Activated CD4-positive, alpha-beta memory T cell treated with anti-CD3 and anti-CD28 coated beads, Interleukin-2, amount 10 ng/mL, durations not matched to agents 7 days and 5 days (primary cell): ENCODE measurements around the gene HSD17B11. TPM values are rescaled to one million over a fixed set of nuclear protein-coding genes. Genes with fewer than 3 reads are reported as not detected.

Experiments
- CTCF ChIA-PET: fragments of 350-600 bp; sonication (Branson Sonifier 250); formaldehyde crosslinking; loops from one replicate; lab custom pipeline; 2021; ENCODE audit warnings: antibody characterized with exemption, inconsistent platforms; lab: Charles Lee
- POLR2A ChIA-PET: fragments of 350-600 bp; sonication (Branson Sonifier 250); formaldehyde crosslinking; loops from one replicate; lab custom pipeline; 2021; ENCODE audit warnings: antibody characterized with exemption; lab: Charles Lee
- DNase-seq: peaks from one replicate; pipeline ENCODE4 v3.0.0-alpha.2; 2020
- H3K27ac Mint-ChIP-seq: one replicate; pipeline ENCODE4 v1.8.0; 2021; ENCODE audit warnings: mild to moderate bottlenecking, mixed read lengths
- H3K27me3 Mint-ChIP-seq: one replicate; pipeline ENCODE4 v1.8.0; 2021; ENCODE audit warnings: mixed read lengths
- H3K36me3 Mint-ChIP-seq: one replicate; pipeline ENCODE4 v1.8.0; 2021; ENCODE audit warnings: low read depth, mixed read lengths
- H3K4me1 Mint-ChIP-seq: one replicate; pipeline ENCODE4 v1.8.0; 2021; ENCODE audit warnings: mixed read lengths
- H3K4me3 Mint-ChIP-seq: one replicate; pipeline ENCODE4 v1.8.0; 2021; ENCODE audit warnings: mild to moderate bottlenecking, mixed read lengths
- H3K9me3 Mint-ChIP-seq: one replicate; pipeline ENCODE4 v1.8.0; 2021; ENCODE audit warnings: mixed read lengths
- total RNA-seq, 2 experiments: library from RNA; stranded (reverse); gene quantifications; one replicate each; pipeline ENCODE4 v1.2.3, GENCODE V29; 2021

The HSD17B11 gene
- total RNA-seq, 2 experiments from 2014 or later, result 39.5 to 44.3 TPM

DNA sequence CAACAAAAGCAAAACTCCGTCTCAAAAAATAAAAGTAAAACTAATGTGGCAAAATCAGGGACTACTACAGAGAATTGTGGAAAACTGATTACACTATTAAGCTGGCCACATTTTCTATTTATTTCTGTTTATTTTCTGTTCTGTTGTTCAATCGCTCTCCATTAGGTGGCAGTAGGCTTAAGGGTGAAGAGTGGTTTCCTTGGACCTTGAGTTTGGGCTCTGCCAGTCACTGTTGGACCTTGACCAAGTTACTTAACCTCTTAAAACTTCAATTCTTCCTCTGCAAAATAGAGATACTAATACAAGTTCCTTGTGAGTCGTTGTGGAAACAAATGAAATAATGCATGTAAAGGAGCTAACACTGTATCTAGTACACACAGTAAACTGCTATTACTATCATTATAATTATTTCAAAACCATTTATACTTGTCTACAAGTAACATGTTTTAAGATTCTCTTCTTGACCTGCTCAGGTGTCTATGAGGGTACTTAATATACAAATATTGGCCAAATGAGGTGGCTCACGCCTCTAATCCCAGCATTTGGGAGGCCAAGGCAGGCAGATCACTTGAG lies 15.2 kb downstream of the HSD17B11 start:
- Mint-ChIP-seq H3K4me3 (no peak overlapping the region), H3K27me3 (no peaks in the 10 kb centered on the region), H3K36me3 (peaks cover 21% of the 10 kb centered on the region), H3K4me1 (no peaks in the 10 kb centered on the region), H3K9me3 (no peaks in the 10 kb centered on the region), H3K27ac (no peak overlapping the region)
- no peak for DNase-seq
- ChIA-PET POLR2A (interaction anchor here (1.3 to 1.9 kb wide), 2 partner anchors 13 to 15 kb away, joined by 3 to 7 read pairs; partner anchors contain the start of gene HSD17B11), CTCF (interaction anchor here (0.6 to 8.3 kb wide), 19 partner anchors 9 to 448 kb away, joined by 3 to 83 read pairs (median 4); partner anchors contain the start of gene HSD17B11)

DNA sequence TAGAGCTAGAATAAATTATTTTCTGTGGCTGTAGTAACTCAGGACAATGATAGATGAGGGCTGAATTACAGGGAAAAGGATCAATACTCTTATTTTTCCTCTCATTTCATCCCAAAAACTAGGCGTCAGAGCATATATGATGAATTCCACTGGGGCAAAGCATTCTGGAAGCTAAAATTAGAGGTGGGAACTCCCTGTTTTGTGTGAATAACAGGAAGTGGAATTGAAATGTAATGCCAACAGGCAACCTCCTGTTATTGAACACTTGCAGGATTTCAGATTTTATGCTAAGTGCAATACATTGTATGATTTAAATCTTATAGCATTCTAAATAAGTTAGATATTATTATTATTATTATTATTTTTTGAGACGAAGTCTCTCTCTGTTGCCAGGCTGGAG lies 20.9 kb downstream of the HSD17B11 start:
- no peak overlapping the region for H3K4me3 Mint-ChIP-seq
- H3K36me3 Mint-ChIP-seq, result peaks cover 39% of the 10 kb centered on the region
- H3K9me3 Mint-ChIP-seq, result no peaks in the 10 kb centered on the region
- no peak for DNase-seq
- ChIA-PET POLR2A (no interaction called here), CTCF (interaction anchor here (1.2 to 1.4 kb wide), 2 partner anchors 8 to 95 kb away, joined by 4 to 5 read pairs; no protein-coding TSS in a partner anchor)
- H3K27ac Mint-ChIP-seq, result no peak overlapping the region
- no peaks in the 10 kb centered on the region for H3K4me1 Mint-ChIP-seq
- H3K27me3 Mint-ChIP-seq, result no peaks in the 10 kb centered on the region

DNA sequence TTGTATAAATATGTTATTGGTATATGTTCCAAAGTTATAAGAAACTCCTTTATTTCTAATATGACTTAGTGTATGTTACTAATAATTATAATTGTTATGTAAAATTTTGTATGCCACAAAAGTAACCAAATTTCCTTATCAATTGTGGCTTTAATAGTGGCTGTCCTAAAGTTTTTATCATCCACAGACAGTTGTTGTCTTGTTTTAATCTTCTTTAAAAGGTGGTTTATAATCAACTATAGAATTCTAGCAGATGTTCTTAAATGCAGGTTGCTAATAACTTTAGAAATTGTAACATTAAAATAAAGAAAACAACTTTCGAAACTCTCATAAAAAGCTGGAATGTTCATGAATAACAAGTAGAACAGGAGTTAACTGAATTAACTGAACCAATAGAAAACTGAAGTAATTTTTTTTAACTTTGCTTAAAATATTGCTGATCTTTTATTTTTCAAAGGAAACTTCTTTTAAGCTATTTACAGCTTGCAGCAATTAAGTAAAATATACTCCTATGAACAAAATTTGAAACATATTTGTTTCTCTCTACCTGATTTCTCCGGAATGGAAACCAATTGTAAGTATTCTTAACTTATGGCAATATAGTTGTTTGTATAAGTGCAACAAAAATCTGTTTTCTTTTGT lies 24.3 kb downstream of the HSD17B11 start:
- ChIA-PET POLR2A (no interaction called here), CTCF (interaction anchor here (2.5 kb wide), 1 partner anchor 10 kb away, joined by 9 read pairs; no protein-coding TSS in a partner anchor)
- DNase-seq, result no peak
- Mint-ChIP-seq H3K27ac (no peak overlapping the region), H3K36me3 (peaks cover 44% of the 10 kb centered on the region), H3K4me1 (no peaks in the 10 kb centered on the region), H3K27me3 (no peaks in the 10 kb centered on the region), H3K9me3 (no peaks in the 10 kb centered on the region), H3K4me3 (no peak overlapping the region)

DNA sequence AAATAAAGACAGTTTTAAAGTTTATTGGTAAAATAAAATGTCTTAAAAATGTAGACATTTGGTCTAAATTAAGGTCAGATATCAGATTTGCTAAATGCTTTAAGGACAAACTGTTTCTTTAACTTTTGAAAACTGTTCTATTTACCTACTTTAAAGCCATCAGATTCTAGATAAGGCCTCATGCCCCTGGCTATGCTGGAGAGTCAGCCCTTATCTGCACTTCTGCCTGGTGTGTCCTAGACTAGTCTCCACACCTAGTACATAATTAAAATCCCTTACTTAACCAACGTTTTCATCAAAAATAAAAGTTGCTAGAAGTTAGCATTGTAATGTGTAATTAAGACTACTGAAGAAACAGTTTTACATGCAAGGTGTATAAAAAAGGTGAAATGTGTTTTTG lies 25.6 kb downstream of the HSD17B11 start:
- ChIA-PET CTCF (no interaction called here), POLR2A (no interaction called here)
- no peaks in the 10 kb centered on the region for H3K27me3 Mint-ChIP-seq
- H3K9me3 Mint-ChIP-seq, result no peaks in the 10 kb centered on the region
- no peak overlapping the region for H3K27ac Mint-ChIP-seq
- no peak overlapping the region for H3K4me3 Mint-ChIP-seq
- no peak for DNase-seq
- peaks cover 38% of the 10 kb centered on the region for H3K36me3 Mint-ChIP-seq
- no peaks in the 10 kb centered on the region for H3K4me1 Mint-ChIP-seq

DNA sequence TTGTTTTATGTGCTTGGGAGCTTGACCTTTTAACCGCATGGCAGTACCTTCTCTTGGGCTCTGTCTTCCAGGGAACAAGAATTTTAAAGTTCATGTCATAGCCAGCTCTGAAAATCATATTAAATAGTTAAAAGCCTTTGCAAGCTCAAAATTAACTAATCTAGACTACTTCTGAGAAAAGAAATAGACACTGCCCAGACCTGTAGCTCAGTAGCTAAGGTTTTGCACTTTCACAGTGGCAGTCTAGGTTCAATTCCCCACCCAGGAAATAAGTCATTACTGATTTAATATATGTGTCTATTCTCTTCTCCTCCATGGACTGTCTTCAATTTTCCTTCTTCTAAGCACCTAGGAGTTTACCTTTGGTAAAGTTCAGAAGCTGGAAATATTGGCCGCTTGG lies 27.4 kb downstream of the HSD17B11 start:
- no peak for DNase-seq
- H3K27me3 Mint-ChIP-seq, result no peaks in the 10 kb centered on the region
- H3K4me3 Mint-ChIP-seq, result no peak overlapping the region
- peaks cover 37% of the 10 kb centered on the region for H3K36me3 Mint-ChIP-seq
- H3K4me1 Mint-ChIP-seq, result no peaks in the 10 kb centered on the region
- H3K27ac Mint-ChIP-seq, result no peak overlapping the region
- ChIA-PET CTCF (interaction anchor here (2.1 kb wide), 1 partner anchor 12 kb away, joined by 12 read pairs; no protein-coding TSS in a partner anchor), POLR2A (no interaction called here)
- no peaks in the 10 kb centered on the region for H3K9me3 Mint-ChIP-seq

- H3K4me1 Mint-ChIP-seq, result no peaks in the 10 kb centered on the region
- no peak overlapping the region for H3K27ac Mint-ChIP-seq
- POLR2A ChIA-PET, result no interaction called here
- H3K9me3 Mint-ChIP-seq, result no peaks in the 10 kb centered on the region
- no peak for DNase-seq
- peaks cover 22% of the 10 kb centered on the region for H3K36me3 Mint-ChIP-seq
- no peak overlapping the region for H3K4me3 Mint-ChIP-seq
- H3K27me3 Mint-ChIP-seq, result no peaks in the 10 kb centered on the region
- CTCF ChIA-PET, result no interaction called here
These were observed 30.6 kb downstream of the HSD17B11 start for GRCh38 chr4:87360338-87360935.

- Mint-ChIP-seq H3K27ac (no peak overlapping the region), H3K36me3 (peaks cover 21% of the 10 kb centered on the region), H3K9me3 (no peaks in the 10 kb centered on the region), H3K4me3 (no peak overlapping the region), H3K4me1 (no peaks in the 10 kb centered on the region), H3K27me3 (no peaks in the 10 kb centered on the region)
- DNase-seq, result no peak
- ChIA-PET POLR2A (interaction anchor here (0.6 kb wide), 1 partner anchor 139 kb away, joined by 3 read pairs; no protein-coding TSS in a partner anchor), CTCF (interaction anchor here (2.0 kb wide), 1 partner anchor 17 kb away, joined by 8 read pairs; no protein-coding TSS in a partner anchor)
These were observed 31.7 kb downstream of the HSD17B11 start for GRCh38 chr4:87359258-87359657.

DNA sequence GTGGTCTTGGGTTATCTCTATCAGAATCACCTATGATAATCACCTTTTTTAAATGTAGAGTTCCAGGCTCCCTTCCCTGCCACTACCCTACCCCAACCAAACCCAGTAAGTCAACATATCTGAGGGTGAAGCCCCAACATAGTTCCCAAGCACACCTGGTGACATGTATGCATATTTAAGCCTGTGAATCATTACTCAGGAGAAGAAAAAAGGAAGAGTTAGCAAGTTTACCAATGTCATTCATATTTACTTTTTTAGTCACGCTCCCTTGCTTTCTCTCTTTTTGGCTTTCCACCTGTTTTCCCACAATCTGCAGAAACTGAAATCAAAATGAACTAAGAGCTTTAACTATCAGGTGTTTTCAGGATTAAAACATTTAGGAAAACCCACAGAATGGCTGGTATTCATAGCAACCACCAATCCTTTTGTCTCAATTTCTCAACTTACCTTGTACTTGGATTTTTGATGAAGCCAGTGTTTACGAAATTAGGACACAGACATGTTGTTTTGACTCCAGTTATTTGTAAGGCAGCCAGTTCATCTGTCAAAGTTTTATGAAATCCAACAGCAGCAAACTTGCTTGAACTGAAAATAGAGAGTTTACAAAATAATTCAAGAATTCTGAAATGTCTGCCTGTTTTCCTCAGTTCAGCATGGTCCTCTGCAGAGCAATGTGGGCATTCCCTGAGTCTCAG lies 34.0 kb downstream of the HSD17B11 start:
- no peak overlapping the region for H3K4me3 Mint-ChIP-seq
- H3K36me3 Mint-ChIP-seq, result peaks cover 16% of the 10 kb centered on the region
- no peaks in the 10 kb centered on the region for H3K9me3 Mint-ChIP-seq
- DNase-seq, result no peak
- no peaks in the 10 kb centered on the region for H3K27me3 Mint-ChIP-seq
- H3K4me1 Mint-ChIP-seq, result peaks cover 6% of the 10 kb centered on the region
- no peak overlapping the region for H3K27ac Mint-ChIP-seq
- CTCF ChIA-PET, result no interaction called here
- POLR2A ChIA-PET, result no interaction called here

DNA sequence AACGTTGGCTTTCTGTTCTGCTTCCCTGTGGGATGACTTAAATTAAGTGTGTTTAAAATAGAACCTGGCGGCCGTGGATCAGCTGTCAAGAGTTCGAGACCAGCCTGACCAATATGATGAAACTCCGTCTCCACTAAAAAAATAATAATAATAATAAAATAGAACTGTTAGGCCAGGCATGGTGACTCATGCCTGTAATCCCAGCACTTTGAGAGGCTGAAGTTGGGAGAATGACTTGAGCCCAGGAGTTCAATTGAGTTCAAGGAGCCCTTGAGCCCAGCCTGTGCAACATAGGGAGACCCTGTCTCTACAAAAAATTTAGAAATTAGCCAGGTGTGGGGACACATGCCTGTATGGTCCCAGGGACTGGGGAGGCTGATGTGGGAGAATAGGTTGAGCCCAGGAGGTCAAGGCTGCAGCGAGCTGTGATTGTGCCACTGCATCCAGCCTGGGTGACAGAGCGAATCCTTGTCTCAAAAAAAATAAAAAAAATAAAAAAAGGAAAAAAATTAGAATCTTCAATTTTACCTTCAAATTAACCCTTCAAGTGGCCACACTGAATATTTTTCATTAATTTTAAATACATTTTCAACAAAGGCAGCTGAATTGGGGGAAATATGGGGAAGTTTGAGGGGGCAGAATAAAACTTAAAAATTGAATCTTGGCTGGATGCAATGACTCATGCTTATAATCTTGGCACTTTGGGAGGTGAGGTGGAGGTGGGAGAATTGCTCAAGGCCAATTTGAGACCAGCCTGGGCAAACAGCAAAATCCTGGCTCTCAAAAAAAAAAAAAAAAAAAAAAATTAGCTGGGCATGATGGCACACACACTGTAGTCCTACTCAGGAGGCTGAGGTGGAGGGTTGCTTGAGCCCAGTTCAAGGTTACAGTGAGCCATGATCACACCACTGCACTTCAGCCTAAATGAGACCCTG lies 36.6 kb downstream of the HSD17B11 start:
- H3K27me3 Mint-ChIP-seq, result no peaks in the 10 kb centered on the region
- H3K9me3 Mint-ChIP-seq, result no peaks in the 10 kb centered on the region
- no peak overlapping the region for H3K27ac Mint-ChIP-seq
- H3K4me3 Mint-ChIP-seq, result no peak overlapping the region
- DNase-seq, result no peak
- ChIA-PET POLR2A (no interaction called here), CTCF (interaction anchor here (0.6 to 1.4 kb wide), 4 partner anchors 37 to 176 kb away, joined by 4 to 5 read pairs (median 4); partner anchors contain the start of gene HSD17B11)
- peaks cover 14% of the 10 kb centered on the region for H3K36me3 Mint-ChIP-seq
- H3K4me1 Mint-ChIP-seq, result peaks cover 6% of the 10 kb centered on the region

DNA sequence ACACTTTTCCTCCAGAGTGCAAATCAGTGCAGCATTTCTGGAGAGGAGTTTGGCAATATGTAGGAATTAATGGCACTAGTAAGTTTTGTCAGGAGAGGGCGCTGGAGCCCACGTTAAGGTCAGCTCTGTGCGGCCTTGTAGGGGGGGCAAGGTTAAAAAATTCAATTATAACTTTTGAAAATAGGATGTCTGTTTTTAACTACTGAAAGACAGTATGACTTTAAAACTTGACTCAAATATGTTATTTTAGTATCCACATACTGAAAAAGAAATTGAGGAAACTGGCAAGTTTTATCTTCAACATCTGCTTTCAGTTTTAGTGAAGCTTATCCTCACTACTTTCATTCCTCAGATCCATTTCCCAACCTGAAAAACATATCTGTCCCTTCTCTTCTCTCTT lies 37.4 kb downstream of the HSD17B11 start:
- no peaks in the 10 kb centered on the region for H3K27me3 Mint-ChIP-seq
- ChIA-PET POLR2A (no interaction called here), CTCF (interaction anchor here (0.8 to 1.4 kb wide), 4 partner anchors 38 to 114 kb away, joined by 3 to 5 read pairs (median 4); partner anchors contain the start of gene HSD17B11)
- no peaks in the 10 kb centered on the region for H3K9me3 Mint-ChIP-seq
- H3K27ac Mint-ChIP-seq, result no peak overlapping the region
- H3K4me1 Mint-ChIP-seq, result peaks cover 6% of the 10 kb centered on the region
- H3K36me3 Mint-ChIP-seq, result peaks cover 12% of the 10 kb centered on the region
- H3K4me3 Mint-ChIP-seq, result no peak overlapping the region
- DNase-seq, result peak; percentile 19

- ChIA-PET POLR2A (no interaction called here), CTCF (no interaction called here)
- no peak for DNase-seq
- Mint-ChIP-seq H3K9me3 (peaks cover 18% of the 10 kb centered on the region), H3K4me1 (no peaks in the 10 kb centered on the region), H3K36me3 (peaks cover 40% of the 10 kb centered on the region), H3K27ac (no peak overlapping the region), H3K4me3 (no peak overlapping the region), H3K27me3 (no peaks in the 10 kb centered on the region)
These were observed 45.8 kb downstream of the HSD17B11 start for GRCh38 chr4:87345139-87345538.

DNA sequence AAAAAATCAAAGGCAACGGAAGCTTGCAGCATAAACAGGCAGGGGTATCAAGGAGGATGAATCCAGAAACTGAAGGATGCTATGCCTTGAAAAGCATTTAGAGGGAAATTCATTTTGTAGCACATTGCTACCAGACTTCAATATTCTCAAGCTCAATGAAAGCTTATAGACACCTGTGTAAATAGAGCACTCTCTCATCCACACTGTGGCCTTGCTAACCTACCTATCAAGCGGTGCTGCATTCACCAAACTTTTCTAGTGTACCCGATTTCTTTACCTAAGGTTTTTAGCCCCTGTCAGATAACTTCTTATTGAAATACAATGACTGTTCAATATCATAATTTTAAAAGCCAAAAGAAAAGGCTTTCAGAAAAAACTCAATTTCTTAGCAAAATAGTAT lies 48.1 kb downstream of the HSD17B11 start:
- ChIA-PET POLR2A (no interaction called here), CTCF (no interaction called here)
- Mint-ChIP-seq H3K4me3 (no peak overlapping the region), H3K27me3 (no peaks in the 10 kb centered on the region), H3K36me3 (peaks cover 54% of the 10 kb centered on the region), H3K9me3 (peaks cover 18% of the 10 kb centered on the region), H3K4me1 (no peaks in the 10 kb centered on the region), H3K27ac (no peak overlapping the region)
- DNase-seq, result no peak
